ENCODE measurements around the gene IGF2BP2. TPM values are rescaled to one million over a fixed set of nuclear protein-coding genes. Genes with fewer than 3 reads are reported as not detected.
A peak's percentile ranks its signal among the peaks of the same experiment; 100 is the strongest.

IGF2BP2 gene
- total RNA-seq, 1 donor from 2014 or later = 101 TPM

GRCh38 chr3:185750015-185750414, 74.8 kb downstream of the IGF2BP2 start:
- H3K9me3 Mint-ChIP-seq (ENCODE audit: unreplicated experiment) = peaks cover 7% of the 10 kb centered on the region
- no peak for DNase-seq (ENCODE audit: extremely low spot score, unreplicated experiment)
- H3K4me3 Mint-ChIP-seq (ENCODE audit: unreplicated experiment) = no peak overlapping the region
- H3K27me3 Mint-ChIP-seq (ENCODE audit: unreplicated experiment) = no peaks in the 10 kb centered on the region
- no peak overlapping the region for H3K27ac Mint-ChIP-seq (ENCODE audit: unreplicated experiment)
- peaks cover 9% of the 10 kb centered on the region for H3K36me3 Mint-ChIP-seq (ENCODE audit: unreplicated experiment)
- no peak for TF ChIP-seq CTCF (IDR thresholded peaks at IDR 0.05)
- peaks cover 23% of the 10 kb centered on the region for H3K4me1 Mint-ChIP-seq (ENCODE audit: unreplicated experiment)

GRCh38 chr3:185746470-185746869, 78.4 kb downstream of the IGF2BP2 start:
- H3K4me1 Mint-ChIP-seq (ENCODE audit: unreplicated experiment) = peaks cover 38% of the 10 kb centered on the region
- H3K27me3 Mint-ChIP-seq (ENCODE audit: unreplicated experiment) = no peaks in the 10 kb centered on the region
- H3K9me3 Mint-ChIP-seq (ENCODE audit: unreplicated experiment) = no peaks in the 10 kb centered on the region
- no peak for TF ChIP-seq CTCF (IDR thresholded peaks at IDR 0.05)
- H3K4me3 Mint-ChIP-seq (ENCODE audit: unreplicated experiment) = no peak overlapping the region
- no peak for DNase-seq (ENCODE audit: extremely low spot score, unreplicated experiment)
- peak overlapping the region; percentile 92 for H3K27ac Mint-ChIP-seq (ENCODE audit: unreplicated experiment)
- H3K36me3 Mint-ChIP-seq (ENCODE audit: unreplicated experiment) = peaks cover 4% of the 10 kb centered on the region

DNA sequence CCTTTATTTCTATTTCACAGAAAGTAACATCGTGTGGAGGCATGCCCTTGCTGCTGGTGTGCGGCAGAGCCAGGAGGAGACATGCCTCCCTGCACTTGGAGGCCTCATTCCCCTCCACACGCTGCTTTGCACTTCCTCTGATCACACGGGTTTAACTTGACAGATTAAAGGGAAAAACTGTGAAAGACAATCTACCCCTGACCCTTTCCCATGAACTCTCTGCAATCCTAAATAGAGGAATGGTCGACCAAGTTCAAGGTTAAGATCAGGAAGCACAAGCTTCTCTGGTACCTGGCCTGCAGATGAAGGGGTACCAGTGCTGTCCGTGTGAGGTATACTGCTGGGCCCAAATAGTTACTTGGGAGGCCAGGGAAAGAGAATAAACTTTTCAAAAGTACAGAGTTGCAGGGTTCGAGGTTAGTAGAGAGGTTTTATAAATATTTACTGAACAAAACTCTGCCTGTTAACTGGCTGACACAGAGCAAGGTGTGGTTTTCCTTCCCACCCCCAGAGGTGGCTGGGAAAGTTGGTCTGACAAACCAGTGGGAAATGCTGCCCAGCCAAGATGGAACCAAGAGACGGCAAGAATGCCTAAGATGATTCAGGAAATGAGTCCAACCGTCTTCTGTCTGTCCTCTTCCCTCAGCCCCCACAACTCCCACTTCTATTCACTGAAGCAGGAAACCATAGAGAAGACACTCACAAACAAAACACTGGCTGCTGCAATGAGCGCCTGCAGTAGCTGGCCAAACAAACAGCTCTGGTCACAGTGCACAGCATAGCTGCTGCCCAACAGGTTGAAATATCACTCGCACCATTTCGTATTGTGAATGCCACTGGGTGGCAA, 79.6 kb downstream of the IGF2BP2 start:
- DNase-seq (ENCODE audit: extremely low spot score, unreplicated experiment) = no peak
- H3K27me3 Mint-ChIP-seq (ENCODE audit: unreplicated experiment) = no peaks in the 10 kb centered on the region
- TF ChIP-seq CTCF (IDR thresholded peaks at IDR 0.05) = no peak
- peaks cover 4% of the 10 kb centered on the region for H3K36me3 Mint-ChIP-seq (ENCODE audit: unreplicated experiment)
- no peaks in the 10 kb centered on the region for H3K9me3 Mint-ChIP-seq (ENCODE audit: unreplicated experiment)
- H3K4me3 Mint-ChIP-seq (ENCODE audit: unreplicated experiment) = no peak overlapping the region
- peak overlapping the region; percentile 92 for H3K27ac Mint-ChIP-seq (ENCODE audit: unreplicated experiment)
- peaks cover 41% of the 10 kb centered on the region for H3K4me1 Mint-ChIP-seq (ENCODE audit: unreplicated experiment)

- H3K4me3 Mint-ChIP-seq (ENCODE audit: unreplicated experiment) = no peak overlapping the region
- TF ChIP-seq CTCF (IDR thresholded peaks at IDR 0.05) = no peak
- H3K27me3 Mint-ChIP-seq (ENCODE audit: unreplicated experiment) = no peaks in the 10 kb centered on the region
- no peak overlapping the region for H3K27ac Mint-ChIP-seq (ENCODE audit: unreplicated experiment)
- no peaks in the 10 kb centered on the region for H3K36me3 Mint-ChIP-seq (ENCODE audit: unreplicated experiment)
- H3K9me3 Mint-ChIP-seq (ENCODE audit: unreplicated experiment) = no peaks in the 10 kb centered on the region
- DNase-seq (ENCODE audit: extremely low spot score, unreplicated experiment) = no peak
- peaks cover 67% of the 10 kb centered on the region for H3K4me1 Mint-ChIP-seq (ENCODE audit: unreplicated experiment)
These were observed 83.3 kb downstream of the IGF2BP2 start for GRCh38 chr3:185741586-185741985.

DNA sequence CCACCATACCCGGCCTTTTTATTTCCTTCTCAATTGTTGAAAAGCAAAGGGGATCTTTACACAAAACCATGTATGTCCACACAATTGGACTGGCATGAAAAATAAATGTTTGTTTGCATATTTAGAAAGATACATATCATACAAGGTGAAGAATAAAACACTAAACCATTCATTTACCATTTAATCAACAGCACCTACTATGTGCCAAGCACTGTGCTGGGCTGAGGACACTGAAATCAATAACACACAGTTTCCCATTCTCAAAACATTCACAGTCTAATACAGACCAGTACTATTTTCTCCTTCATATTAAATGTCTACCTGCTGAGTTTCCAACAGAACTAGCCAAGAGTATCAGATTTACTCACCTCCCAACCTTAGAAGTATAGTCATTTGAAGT, 84.7 kb downstream of the IGF2BP2 start:
- H3K4me1 Mint-ChIP-seq (ENCODE audit: unreplicated experiment) = peaks cover 61% of the 10 kb centered on the region
- no peaks in the 10 kb centered on the region for H3K36me3 Mint-ChIP-seq (ENCODE audit: unreplicated experiment)
- no peaks in the 10 kb centered on the region for H3K27me3 Mint-ChIP-seq (ENCODE audit: unreplicated experiment)
- DNase-seq (ENCODE audit: extremely low spot score, unreplicated experiment) = no peak
- no peak for TF ChIP-seq CTCF (IDR thresholded peaks at IDR 0.05)
- no peak overlapping the region for H3K4me3 Mint-ChIP-seq (ENCODE audit: unreplicated experiment)
- no peak overlapping the region for H3K27ac Mint-ChIP-seq (ENCODE audit: unreplicated experiment)
- no peaks in the 10 kb centered on the region for H3K9me3 Mint-ChIP-seq (ENCODE audit: unreplicated experiment)

Data from osteocyte (in vitro differentiated cells).